C1 segment of cervical spinal cord (tissue), 14 donors: ENCODE measurements around the gene DNMT1.

ENCODE experiments used
- DNase-seq, 14 donors: peaks; one replicate each; lab custom pipeline; 2025; lab: John Stamatoyannopoulos, UW

DNMT1 gene

DNA sequence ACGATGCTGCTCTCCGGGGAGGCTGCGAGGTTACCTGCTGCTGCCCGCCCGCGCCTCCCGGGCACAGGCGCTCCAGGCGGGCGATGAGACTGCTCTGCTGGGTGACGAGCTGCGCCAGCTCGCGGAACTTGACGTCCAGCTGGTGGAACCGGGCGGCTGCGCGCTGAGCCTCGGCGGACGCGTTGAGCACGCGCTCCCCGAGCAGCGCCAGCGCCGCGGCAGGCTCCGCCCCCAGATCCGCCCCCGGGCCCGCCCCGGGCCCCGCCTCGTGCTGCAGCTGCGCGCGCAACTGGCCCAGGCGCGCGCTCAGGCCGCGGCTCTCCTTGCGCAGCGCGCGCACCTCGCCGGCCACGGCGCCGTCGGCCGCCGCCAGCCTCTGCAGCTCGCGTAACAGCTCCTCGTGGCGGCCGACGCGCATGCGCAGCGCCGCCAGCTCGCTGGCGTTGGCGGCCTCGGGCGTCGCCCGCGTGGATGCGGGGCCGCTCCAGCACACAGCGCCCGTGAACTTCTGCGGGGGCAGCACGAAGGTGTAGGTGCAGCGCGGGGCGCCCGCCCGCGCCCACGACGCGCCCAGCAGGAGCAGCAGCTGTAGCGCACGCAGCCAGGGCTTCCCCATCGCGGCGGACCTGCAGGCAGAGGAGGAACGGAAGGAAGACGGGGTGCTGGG lies 98.7 kb downstream of the DNMT1 start:
- peak; percentile 4 to 93 (median 73) for DNase-seq

DNA sequence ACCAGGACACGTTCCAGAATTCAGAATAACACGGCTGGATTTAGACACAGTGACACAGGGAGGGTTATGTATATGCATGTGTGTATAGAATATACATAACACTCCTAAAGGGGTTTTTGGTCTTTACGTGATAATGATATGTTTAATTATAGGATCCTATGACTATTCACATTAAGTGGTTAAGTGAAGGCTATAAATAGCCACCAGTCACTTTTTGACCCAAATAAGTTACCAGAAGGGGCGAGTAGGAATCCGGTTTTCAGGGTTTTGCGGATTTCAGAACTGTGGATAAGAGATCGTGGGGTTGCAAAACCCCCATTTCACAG lies 99.2 kb downstream of the DNMT1 start:
- no peak for DNase-seq

DNA sequence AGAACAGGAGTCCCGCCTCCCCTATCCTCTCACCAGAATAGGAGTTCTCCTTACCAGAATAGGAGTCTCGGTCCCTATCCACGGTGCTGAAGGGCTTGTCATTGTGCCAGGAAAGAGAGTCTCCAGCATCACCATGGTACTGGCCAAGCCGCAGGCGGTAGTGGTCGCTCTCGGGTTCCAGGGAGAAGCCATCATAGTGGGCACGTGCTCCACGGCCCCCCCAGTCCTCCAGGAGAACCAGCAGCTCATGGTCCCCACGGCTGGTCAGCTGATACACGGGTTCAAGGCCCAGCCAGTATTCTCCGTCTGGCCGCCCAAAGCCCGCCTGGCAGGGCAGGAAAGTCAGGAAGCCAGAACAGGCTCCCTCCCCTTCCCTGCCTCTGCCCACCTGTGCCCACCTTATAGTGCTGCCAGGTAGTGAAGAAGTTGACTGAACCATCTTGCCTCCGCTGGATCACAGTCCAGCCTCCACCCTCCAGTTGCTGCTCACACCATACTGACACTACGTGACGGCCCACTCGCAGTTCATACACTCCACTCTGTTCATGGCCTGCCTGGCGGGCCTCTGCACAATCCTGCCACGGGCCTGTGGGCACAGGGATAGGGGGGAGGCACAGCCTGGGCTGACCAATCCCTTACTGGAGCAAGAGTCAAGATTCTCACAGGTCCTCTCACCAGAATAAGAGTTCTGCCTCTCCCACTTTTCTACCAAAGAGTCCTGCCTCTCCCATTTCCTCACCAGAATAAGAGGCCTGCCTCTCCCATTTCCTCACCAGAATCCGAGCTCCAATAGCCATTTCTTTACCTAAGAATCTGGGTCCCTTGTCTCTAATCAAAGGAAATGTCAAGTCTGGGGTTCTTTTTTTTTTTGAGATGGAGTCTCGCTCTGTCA lies 101.2 kb downstream of the DNMT1 start:
- DNase-seq, result no peak

DNA sequence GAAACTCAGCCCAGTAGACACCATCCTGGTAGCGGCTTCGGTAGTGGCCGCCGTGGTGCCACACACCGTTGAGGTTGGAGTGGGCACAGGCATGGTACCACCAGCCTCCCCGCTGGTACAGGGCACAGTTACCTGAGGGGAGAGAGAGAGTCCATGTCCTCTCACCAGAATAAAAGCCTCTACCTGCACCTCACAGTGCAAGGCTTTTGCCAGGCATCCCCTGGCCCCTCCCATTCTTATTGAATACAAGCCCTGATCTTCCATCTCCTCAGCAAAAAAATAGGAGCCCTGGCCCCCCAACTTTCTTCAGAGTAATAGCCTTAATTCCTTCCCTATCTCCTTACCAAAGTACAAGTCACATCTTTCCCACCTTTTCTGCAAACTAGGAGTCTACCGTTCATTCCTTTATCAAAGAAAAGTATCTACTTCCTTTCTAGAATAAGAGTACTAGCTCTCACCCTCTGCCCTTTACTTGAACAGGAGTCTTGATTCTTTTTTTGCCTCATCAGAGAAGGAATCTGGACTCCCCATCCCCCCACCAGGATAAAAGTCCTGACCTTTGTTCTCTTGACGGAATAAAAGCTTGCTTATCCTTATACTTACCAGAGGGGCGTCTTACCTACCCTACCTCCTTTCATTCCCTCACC lies 102.0 kb downstream of the DNMT1 start:
- DNase-seq, result no peak

DNA sequence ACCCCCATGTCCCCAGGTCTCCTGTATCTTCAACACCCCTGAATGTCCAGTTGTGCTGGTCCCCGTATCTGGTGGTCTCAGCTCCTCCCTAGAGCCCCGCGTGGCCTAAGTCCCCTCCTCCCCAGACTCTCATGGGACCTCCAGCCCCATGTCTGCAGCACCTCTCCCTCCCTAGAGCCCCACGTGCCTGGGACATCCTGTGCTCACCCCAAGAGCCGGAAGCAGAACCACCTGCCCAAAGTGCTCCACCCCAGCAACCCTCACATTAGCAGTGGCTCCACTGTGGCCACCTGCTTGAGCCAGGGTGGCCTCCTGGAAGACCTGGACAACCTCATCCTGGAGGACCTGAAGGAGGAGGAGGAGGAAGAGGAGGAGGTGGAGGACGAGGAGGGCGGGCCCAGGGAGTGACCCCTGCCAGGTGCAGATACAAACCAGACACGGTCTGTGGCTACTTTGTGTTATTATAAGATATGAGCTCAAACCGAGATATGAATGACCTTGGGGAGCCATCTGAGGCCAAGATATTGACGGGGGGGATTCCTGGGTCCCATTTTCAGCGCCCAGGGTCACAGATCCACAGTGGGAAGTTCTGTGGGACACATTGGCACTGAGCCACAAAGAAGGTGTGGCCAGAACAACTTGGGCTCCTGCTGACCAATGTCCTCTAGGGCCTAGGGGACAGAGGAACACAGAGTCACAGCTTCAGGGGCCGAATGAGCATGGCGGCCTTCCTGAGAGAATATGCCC lies 102.7 kb downstream of the DNMT1 start:
- DNase-seq, result no peak

DNA sequence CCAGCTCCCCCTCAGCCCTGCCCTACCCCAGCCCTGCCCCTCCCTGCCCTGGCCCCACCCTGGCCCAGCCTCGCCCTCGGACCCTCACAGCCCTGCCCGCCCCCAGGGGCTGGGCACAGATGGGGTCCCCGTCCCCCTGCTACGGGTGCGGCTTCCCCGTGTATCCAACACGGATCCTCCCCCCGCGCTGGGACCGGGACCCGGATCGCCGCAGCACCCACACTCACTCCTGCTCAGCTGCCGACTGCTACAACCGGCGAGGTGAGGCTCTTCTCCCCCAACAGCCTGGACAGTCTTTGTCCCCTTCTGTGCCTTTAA lies 103.4 kb downstream of the DNMT1 start:
- no peak for DNase-seq

DNA sequence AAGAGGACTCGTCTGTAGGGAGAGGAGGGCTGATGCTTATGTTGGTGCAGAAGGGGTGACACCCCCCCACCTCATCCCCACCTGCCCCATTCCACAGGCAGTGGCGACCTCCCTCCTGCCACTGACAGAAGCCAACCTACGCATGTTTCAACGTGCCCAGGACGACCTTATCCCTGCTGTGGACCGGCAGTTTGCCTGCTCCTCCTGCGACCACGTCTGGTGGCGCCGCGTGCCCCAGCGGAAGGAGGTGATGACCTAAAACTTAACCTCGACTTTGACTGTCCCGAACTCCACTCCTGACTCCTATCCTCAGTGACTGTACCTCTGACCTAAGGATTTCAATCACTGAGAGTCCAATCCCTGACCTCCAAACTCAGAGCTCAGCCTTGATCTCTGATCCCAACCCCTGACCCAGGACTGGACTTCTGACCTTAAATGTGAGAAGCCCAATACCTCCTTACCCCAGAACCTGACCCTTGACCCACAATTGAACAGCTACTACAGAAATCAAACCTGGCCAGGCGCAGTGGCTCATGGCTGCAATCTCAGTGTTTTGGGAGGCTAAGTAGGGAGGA lies 104.9 kb downstream of the DNMT1 start:
- DNase-seq, result no peak

DNA sequence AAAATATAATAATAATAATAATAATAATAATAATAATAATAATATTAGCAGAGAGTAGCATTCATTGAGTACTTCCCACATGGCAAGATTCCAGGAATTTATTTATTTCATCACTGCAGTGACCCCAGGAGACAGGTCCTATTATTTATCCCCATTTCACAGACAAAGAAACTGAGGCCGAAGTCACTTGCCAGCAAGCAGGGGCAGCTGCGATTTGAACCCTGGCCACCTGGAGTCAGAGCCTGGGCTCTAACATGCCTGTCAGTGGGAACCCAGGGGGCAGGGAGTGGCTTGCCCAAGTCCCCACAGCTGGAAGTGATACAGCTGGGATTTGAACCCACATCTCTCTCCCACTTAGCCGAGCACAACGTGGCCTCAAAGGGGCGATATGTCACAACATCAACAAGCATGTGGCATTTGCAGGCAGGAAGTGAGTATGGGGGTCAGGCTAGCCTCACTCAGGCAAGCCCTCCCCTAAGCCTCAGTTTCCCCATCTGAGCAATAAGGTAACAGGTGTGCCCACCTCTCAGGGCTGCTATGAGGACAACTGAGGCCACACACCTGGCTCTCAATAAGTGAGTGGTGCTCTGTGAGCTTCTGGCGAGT lies 105.7 kb downstream of the DNMT1 start:
- no peak for DNase-seq

DNA sequence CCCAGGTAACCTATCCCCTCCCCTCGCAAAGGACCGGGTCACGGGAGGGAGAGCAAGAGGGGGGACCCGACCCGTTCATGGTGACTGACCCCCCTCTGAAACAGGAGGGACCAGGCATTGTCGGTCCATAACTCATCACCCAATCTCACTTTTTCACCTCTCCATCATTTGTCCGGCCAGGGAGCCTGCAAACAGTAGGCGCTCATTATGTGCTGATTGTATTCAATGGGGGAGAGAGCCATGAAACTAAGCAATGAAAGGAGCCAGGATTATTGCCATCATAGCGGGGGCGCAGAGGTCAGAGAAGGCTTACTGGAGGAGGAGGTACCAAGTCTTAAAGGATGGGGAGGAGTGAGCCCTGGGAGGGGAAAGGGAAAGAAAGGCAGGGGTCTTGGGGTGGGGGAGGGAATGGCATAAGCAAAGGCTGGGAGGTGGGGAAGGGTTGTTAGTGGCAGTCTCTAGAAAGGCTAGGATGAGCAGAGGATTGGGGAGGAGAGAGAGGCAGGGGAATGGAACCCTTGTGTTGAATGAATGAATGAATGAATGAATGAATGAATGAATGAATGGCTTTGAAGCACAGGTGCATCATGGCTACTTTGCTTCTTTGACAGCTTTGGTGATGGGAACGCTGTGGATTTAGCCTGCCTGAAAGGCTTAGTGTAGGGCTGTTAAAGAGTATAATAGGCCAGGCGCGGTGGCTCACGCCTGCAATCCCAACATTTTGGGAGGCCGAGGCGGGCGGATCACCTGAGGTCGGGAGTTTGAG lies 107.3 kb downstream of the DNMT1 start:
- no peak for DNase-seq

DNA sequence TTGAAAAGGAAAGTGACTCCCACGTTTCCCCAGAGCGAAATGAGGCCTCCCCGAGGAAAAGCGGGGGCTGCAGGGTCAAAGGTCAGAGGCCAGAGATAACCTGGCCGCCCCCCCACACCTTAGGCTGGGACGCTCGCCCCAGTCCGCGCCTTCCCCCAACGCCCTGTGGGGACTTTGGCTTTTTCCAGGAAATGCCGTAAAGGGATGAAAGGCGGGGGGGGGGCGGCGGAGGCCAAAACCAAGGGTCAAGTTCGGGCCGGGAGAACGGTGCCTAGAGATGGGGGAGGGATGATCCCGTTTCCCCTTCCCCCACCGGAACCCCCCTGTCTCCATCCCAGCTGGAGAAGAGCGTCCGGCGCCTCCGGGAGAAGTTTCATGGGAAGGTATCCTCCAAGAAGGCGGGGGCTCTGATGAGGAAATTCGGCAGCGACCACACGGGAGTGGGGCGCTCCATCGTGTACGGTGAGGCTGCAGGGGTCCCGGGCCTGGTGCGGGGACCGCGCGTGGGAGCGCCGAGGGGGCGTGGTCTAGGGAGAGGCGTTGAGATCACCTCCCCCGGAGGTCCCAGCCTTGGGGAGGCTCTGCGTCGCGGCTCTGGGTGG lies 108.1 kb downstream of the DNMT1 start:
- no peak for DNase-seq

DNA sequence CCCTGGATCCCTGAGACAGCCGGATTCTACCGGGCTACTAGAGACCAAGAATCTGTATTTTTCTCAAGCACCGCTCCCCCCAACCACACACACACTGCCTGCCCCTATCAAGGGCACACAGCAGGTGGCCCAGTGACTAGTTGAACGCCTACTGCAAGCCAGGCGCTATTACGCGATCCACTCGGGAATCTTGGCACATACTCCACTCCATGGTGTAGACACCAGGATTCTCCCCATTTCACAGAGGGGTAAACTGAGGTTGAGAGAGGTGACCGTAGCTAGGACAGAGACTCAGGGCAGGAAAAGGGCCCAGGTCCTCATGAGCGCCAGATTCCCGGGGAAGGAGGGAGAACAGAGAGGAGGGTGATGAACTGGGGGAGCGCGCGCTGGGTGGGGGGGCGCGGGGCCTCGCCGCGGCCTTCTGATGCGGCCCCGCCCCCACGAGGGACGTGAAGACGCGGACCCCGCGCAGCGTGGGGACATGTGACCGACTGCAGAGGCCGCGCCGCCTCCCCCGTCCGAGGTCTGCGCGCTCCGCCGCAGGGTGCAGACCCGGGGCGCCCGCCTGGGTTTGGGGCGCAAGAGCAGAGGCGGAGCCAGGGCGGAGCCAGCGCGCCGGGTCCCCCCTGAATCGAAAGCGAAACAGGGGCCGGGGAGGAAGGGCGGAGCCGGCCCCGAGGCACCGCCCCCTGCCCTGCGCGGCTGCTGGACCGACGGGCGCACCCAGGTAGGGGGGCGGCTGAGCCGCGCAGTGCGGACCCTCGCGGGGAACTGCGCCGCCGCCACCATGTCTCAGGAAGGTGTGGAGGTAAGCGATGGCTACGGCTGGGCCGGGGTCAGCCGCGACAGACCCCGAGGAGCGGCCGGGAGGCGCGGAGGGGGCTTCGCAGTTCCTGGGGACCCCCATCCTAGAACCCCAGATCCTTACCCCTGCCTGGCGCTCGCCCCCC lies 108.8 kb downstream of the DNMT1 start, which contains the start of gene SHFL:
Gene SHFL (plus strand): TSS at position 677 of the 950 bp plus-strand sequence. CDS start 111 bp downstream, at position 788.
- DNase-seq, result peak in 10 of 14 donors; percentile 9 to 67 (median 32)

DNA sequence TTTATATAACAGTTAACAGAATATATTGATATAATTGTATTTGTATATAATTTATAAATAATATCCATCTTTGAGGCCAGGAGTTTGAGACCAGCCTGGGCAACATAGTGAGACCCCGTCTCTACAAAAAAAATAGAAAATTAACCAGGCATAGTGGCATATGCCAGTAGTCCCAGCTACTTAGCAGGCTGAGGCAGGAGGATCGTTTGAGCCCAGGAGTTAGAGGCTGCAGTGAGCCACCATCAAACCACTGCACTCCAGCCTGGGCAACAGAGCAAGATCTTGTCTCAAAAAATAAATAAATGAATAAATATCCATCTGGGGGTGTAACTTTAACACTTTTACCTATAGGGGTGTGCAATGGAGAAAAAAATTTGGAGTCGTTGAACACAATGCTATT lies 110.0 kb downstream of the DNMT1 start:
- no peak for DNase-seq

DNA sequence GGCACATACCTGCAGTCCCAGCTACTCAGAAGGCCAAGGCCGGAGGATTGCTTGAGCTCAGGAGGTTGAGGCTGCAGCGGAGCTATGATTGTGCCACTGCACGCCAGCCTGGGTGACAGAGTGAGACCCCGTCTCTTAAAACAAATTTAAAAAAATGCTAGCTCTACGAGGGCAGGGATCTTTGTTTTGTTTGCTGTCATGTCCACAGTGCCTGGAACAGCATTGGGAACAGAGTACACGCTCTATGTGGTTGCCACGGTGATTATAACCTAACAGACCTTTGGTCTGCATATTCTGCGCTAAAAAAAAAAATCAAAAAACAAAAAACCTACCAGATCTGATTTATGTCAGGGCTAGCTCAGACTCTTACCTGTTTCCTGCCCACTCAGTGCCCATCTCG lies 110.8 kb downstream of the DNMT1 start:
- DNase-seq, result no peak
